PC-3 (cell line): ENCODE data around the gene RBM14. TPM values are rescaled to one million over a fixed set of nuclear protein-coding genes. Genes with fewer than 3 reads are reported as not detected.
"Not testable (repeated sequence)": the region's sequence is repeated elsewhere in the genome, so short reads cannot be mapped to it uniquely, and the experiment has no call there.

Experiments
- ATAC-seq: fragments of 200-7000 bp; cut with Tn5 transposase; 2 replicates; pipeline ENCODE4 v1.9.1; 2020; ENCODE audit warnings: mild to moderate bottlenecking, moderate library complexity
- BruUV-seq: library from RNA; stranded (reverse); fragments of 400-500 nt; replicated peaks from 2 replicates; lab custom pipeline; 2021; lab: Mats Ljungman, UMichigan
- CTCF ChIA-PET: fragments of 300-600 bp; sonication (Branson Sonifier 250); formaldehyde crosslinking; loops from one replicate; lab custom pipeline; 2022; ENCODE audit warnings: antibody characterized with exemption; lab: Charles Lee
- POLR2A ChIA-PET: fragments of 300-600 bp; sonication (Branson Sonifier 250); formaldehyde crosslinking; loops from one replicate; lab custom pipeline; 2022; ENCODE audit warnings: antibody characterized with exemption; ENCODE audit not compliant: unreplicated experiment; lab: Charles Lee
- DNase-seq: peaks from one replicate; pipeline ENCODE4 v3.0.0-alpha.2; 2015
- H2AFZ ChIP-seq: fragments of 300-600 bp; sonication (generic); 2 replicates; pipeline ENCODE4 v1.6.0; 2016; ENCODE audit warnings: antibody characterized with exemption, low read length
- H3F3A ChIP-seq: fragments of 300-600 bp; sonication (generic); one replicate; pipeline ENCODE4 v1.6.0; 2017; ENCODE audit warnings: antibody characterized with exemption, low read length, control low read depth, mild to moderate bottlenecking; ENCODE audit not compliant: unreplicated experiment
- H3K27ac ChIP-seq: fragments of 300-600 bp; sonication (generic); 2 replicates; pipeline ENCODE4 v1.5.1; 2016; ENCODE audit warnings: mild to moderate bottlenecking, low read length
- H3K27me3 ChIP-seq: fragments of 300-600 bp; sonication (generic); 2 replicates; pipeline ENCODE4 v1.6.1; 2016; ENCODE audit warnings: low read length, mixed read lengths
- H3K36me3 ChIP-seq: fragments of 300-600 bp; sonication (generic); 2 replicates; pipeline ENCODE4 v1.6.1; 2016; ENCODE audit warnings: low read depth, mixed run types, low read length, mixed read lengths
- H3K4me1 ChIP-seq: fragments of 300-600 bp; sonication (generic); 2 replicates; pipeline ENCODE4 v1.5.1; 2016; ENCODE audit warnings: low read length; ENCODE audit not compliant: insufficient read depth
- H3K4me2 ChIP-seq: fragments of 300-600 bp; sonication (generic); 2 replicates; pipeline ENCODE4 v1.6.0; 2016; ENCODE audit warnings: low read length
- H3K4me3 ChIP-seq: fragments of 300-600 bp; sonication (generic); 2 replicates; pipeline ENCODE4 v1.5.1; 2016; ENCODE audit warnings: mild to moderate bottlenecking, low read length, mixed read lengths
- H3K79me2 ChIP-seq: fragments of 300-600 bp; sonication (generic); 2 replicates; pipeline ENCODE4 v1.6.1; 2017; ENCODE audit warnings: low read length, mixed read lengths
- H3K9ac ChIP-seq: fragments of 300-600 bp; sonication (generic); 2 replicates; pipeline ENCODE4 v1.6.0; 2016; ENCODE audit warnings: mild to moderate bottlenecking, low read length
- H3K9me2 ChIP-seq: fragments of 300-600 bp; sonication (generic); replicated peaks from 2 replicates; pipeline ENCODE4 v1.6.1; 2016; ENCODE audit warnings: mixed run types, low read length, mixed read lengths
- H3K9me3 ChIP-seq: fragments of 300-600 bp; sonication (generic); 2 replicates; pipeline ENCODE4 v1.6.1; 2016; ENCODE audit warnings: low read length, mixed read lengths
- H4K20me1 ChIP-seq: fragments of 300-600 bp; sonication (generic); 2 replicates; pipeline ENCODE4 v1.6.1; 2016; ENCODE audit warnings: low read length, mixed read lengths
- EZH2 ChIP-seq: fragments of 300-600 bp; sonication (generic); IDR thresholded peaks from one replicate; pipeline ENCODE4 v1.6.1; 2017; ENCODE audit warnings: antibody characterized with exemption, mild to moderate bottlenecking, low read length; ENCODE audit not compliant: unreplicated experiment
- EZH2phosphoT487 ChIP-seq: fragments of 300-600 bp; sonication (generic); IDR thresholded peaks from 2 replicates; pipeline ENCODE4 v1.6.1; 2018; ENCODE audit warnings: mild to moderate bottlenecking, antibody characterized with exemption, low read length, borderline replicate concordance
- intact Hi-C: fragments of 100-400 bp; cut with micrococcal nuclease; formaldehyde crosslinking; loops from 2 replicates; pipeline ENCODE4 v1.9.0; 2023
- total RNA-seq: library from RNA; depleted of rRNA; stranded (reverse); fragments of >200 nt; gene quantifications from 2 replicates; pipeline ENCODE4 v1.2.3, GENCODE V29; 2014
- TF ChIP-seq, protein P1 (sequence below): fragments of 300-600 bp; sonication (generic); conservative IDR thresholded peaks from 2 replicates; pipeline ENCODE4 v1.5.1; 2017; ENCODE audit warnings: antibody characterized with exemption, low read depth, mild to moderate bottlenecking, low read length

The RBM14 gene
- total RNA-seq, 1 experiment from 2014 or later, result 79.3 TPM

DNA sequence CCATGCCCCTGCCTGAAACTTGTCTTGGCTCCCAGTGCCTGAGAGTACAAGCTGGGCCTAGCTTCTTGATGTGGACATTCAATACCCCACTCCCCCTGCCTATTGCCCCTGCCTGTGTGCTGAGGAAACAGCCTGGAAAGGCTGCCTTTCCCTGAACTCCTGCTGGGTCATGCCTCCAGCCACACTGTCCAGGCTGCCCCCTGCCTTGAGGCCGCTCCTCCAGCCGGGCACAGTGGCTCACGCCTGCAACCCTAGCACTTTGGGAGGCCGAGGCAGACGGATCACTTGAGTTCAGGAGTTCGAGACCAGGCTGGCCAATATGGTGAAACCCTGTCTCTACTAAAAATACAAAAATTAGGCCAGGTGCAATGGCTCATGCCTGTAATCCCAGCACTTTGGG, 13.4 kb upstream of the RBM14 start:
- H3K27me3 ChIP-seq, result no peaks in the 10 kb centered on the region
- no peak overlapping the region for H2AFZ ChIP-seq
- DNase-seq, result no peak
- H4K20me1 ChIP-seq, result no peaks in the 10 kb centered on the region
- H3K9me2 ChIP-seq, result no peaks in the 10 kb centered on the region
- no peaks in the 10 kb centered on the region for H3F3A ChIP-seq
- H3K36me3 ChIP-seq, result peaks cover 11% of the 10 kb centered on the region; the same call in 1 of the 2 replicates
- no TSS peak for BruUV-seq
- CTCF ChIA-PET, result no interaction called here
- H3K4me1 ChIP-seq, result no peaks in the 10 kb centered on the region
- POLR2A ChIA-PET, result no interaction called here
- no peak overlapping the region for H3K4me2 ChIP-seq
- no peak overlapping the region for H3K27ac ChIP-seq
- TF ChIP-seq, protein P1, sequence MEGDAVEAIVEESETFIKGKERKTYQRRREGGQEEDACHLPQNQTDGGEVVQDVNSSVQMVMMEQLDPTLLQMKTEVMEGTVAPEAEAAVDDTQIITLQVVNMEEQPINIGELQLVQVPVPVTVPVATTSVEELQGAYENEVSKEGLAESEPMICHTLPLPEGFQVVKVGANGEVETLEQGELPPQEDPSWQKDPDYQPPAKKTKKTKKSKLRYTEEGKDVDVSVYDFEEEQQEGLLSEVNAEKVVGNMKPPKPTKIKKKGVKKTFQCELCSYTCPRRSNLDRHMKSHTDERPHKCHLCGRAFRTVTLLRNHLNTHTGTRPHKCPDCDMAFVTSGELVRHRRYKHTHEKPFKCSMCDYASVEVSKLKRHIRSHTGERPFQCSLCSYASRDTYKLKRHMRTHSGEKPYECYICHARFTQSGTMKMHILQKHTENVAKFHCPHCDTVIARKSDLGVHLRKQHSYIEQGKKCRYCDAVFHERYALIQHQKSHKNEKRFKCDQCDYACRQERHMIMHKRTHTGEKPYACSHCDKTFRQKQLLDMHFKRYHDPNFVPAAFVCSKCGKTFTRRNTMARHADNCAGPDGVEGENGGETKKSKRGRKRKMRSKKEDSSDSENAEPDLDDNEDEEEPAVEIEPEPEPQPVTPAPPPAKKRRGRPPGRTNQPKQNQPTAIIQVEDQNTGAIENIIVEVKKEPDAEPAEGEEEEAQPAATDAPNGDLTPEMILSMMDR, result no peak
- TF ChIP-seq EZH2 (no peak), EZH2phosphoT487 (no peak)
- H3K9me3 ChIP-seq, result no peaks in the 10 kb centered on the region
- no peaks in the 10 kb centered on the region for H3K79me2 ChIP-seq
- H3K4me3 ChIP-seq, result no peak overlapping the region
- no peak for ATAC-seq
- H3K9ac ChIP-seq, result no peak overlapping the region
- intact Hi-C loops, result no loop called here

- ATAC-seq (no peak), DNase-seq (no peak)
- Histone ChIP-seq H3K9me2 (no peaks in the 10 kb centered on the region), H3K27me3 (no peaks in the 10 kb centered on the region), H3K4me1 (no peaks in the 10 kb centered on the region), H3K79me2 (no peaks in the 10 kb centered on the region), H3K4me3 (no peak overlapping the region), H3K4me2 (no peak overlapping the region), H3K27ac (no peak overlapping the region), H4K20me1 (no peaks in the 10 kb centered on the region), H3K36me3 (peaks cover 10% of the 10 kb centered on the region; the same call in 1 of the 2 replicates), H3F3A (no peaks in the 10 kb centered on the region), H3K9ac (no peak overlapping the region), H2AFZ (no peak overlapping the region), H3K9me3 (no peaks in the 10 kb centered on the region)
- ChIA-PET POLR2A (no interaction called here), CTCF (no interaction called here)
- no peak for TF ChIP-seq EZH2phosphoT487
- TF ChIP-seq, protein P1, result no peak
- TF ChIP-seq EZH2, result no peak
- no TSS peak for BruUV-seq
- intact Hi-C loops, result no loop called here
These were observed 12.3 kb upstream of the RBM14 start for GRCh38 chr11:66604155-66604554.

- H3K4me3 ChIP-seq, BruUV-seq, H3K9ac ChIP-seq, intact Hi-C loops, CTCF ChIA-PET, ATAC-seq, H3K36me3 ChIP-seq, H4K20me1 ChIP-seq, H3K9me3 ChIP-seq, DNase-seq, H3K4me1 ChIP-seq, H2AFZ ChIP-seq, H3K4me2 ChIP-seq, POLR2A ChIA-PET, H3K9me2 ChIP-seq, H3K27me3 ChIP-seq, H3K79me2 ChIP-seq, H3F3A ChIP-seq, H3K27ac ChIP-seq: not testable (repeated sequence)
These were observed 9.8 kb upstream of the RBM14 start for GRCh38 chr11:66606608-66607007.
